Heart left ventricle (tissue), 16 donors: Measurements from ENCODE around the gene ARHGEF6. TPM values are rescaled to one million over a fixed set of nuclear protein-coding genes. Genes with fewer than 3 reads are reported as not detected.

ENCODE experiments used
- ATAC-seq, 4 donors: fragments of 200-7000 bp; cut with Tn5 transposase; one replicate each; pipeline ENCODE4 v1.9.1; 2020 to 2022; ENCODE audit warnings: moderate library complexity in 4 of 4, mild to moderate bottlenecking in 3 of 4, moderate number of reproducible peaks in 1 of 4
- DNase-seq, 5 donors: peaks; one replicate each; pipeline ENCODE4 v3.0.0-alpha.2; 2020
- H3K27ac ChIP-seq, 12 donors: fragments of 200-600 bp; sonication (generic) in 4 of 12; one replicate each; pipeline versions ENCODE4 v1.5.0 to v1.8.0; 2016 to 2022; ENCODE audit warnings: mild to moderate bottlenecking in 2 of 12
- H3K27me3 ChIP-seq, 9 donors: fragments of 200-600 bp; sonication (generic) in 2 of 9; one replicate each; pipeline versions ENCODE4 v1.5.1 to v1.8.0; 2016 to 2022; ENCODE audit warnings: mild to moderate bottlenecking in 3 of 9
- H3K36me3 ChIP-seq, 9 donors: fragments of 200-600 bp; sonication (generic) in 2 of 9; one replicate each; pipeline versions ENCODE4 v1.5.0 to v1.8.0; 2018 to 2022; ENCODE audit warnings: mild to moderate bottlenecking in 2 of 9
- H3K4me1 ChIP-seq, 12 donors: fragments of 200-600 bp; sonication (generic) in 4 of 12; one replicate each; pipeline versions ENCODE4 v1.5.0 to v1.8.0; 2016 to 2022; ENCODE audit warnings: mild to moderate bottlenecking in 3 of 12
- H3K4me3 ChIP-seq, 12 donors: fragments of 200-600 bp; sonication (generic) in 4 of 12; one replicate each; pipeline versions ENCODE4 v1.5.0 to v1.8.0; 2017 to 2022; ENCODE audit warnings: mild to moderate bottlenecking in 9 of 12, moderate library complexity in 4 of 12
- H3K9me3 ChIP-seq, 12 donors: fragments of 200-600 bp; sonication (generic) in 4 of 12; one replicate each; pipeline versions ENCODE4 v1.5.0 to v1.8.0; 2016 to 2022; ENCODE audit warnings: mild to moderate bottlenecking in 1 of 12
- CTCF ChIP-seq, 12 donors: fragments of 200-600 bp; sonication (generic) in 4 of 12; IDR thresholded peaks; one replicate each; pipeline versions ENCODE4 v1.5.0 to v1.8.0; 2018 to 2022; ENCODE audit warnings: antibody characterized with exemption in 12 of 12, mild to moderate bottlenecking in 5 of 12
- POLR2A ChIP-seq, 2 donors: fragments of 450-650 bp; IDR thresholded peaks; one replicate each; pipeline ENCODE4 v1.6.1; 2017; ENCODE audit warnings: antibody characterized with exemption in 2 of 2, mild to moderate bottlenecking in 2 of 2, moderate library complexity in 2 of 2
- WGBS, 4 donors: extraction: QIAGEN DNeasy Blood & Tissue Kit in 2 of 4; methylation state at CpG; one replicate each; pipeline versions ENCODE4 v1.1.5 to v1.1.7; 2013 to 2018; 5-methylcytosine and 5-hydroxymethylcytosine counted together
- intact Hi-C, 10 donors: fragments of 100-400 bp; cut with DNase I; formaldehyde crosslinking; loops; one replicate each; pipeline versions ENCODE4 v1.11.1 to v1.14.2; 2022
- polyA plus RNA-seq, 2 donors: library from polyadenylated mRNA; stranded (reverse); fragments of 200-250 nt; gene quantifications; one replicate each; pipeline ENCODE4 v1.2.3, GENCODE V29; 2013
- total RNA-seq, 9 donors: library from RNA; depleted of rRNA in 2 of 9; stranded (reverse); fragments of >200 nt in 2 of 9; fragmentation: NEBNext Ultra II Directional in 3 of 9; extraction: Animal tissue kit (Norgen Biotek cat#: 25700) in 3 of 9; gene quantifications; one replicate each; pipeline versions ENCODE4 v1.1.0 to v1.2.4, GENCODE V29; 2016 to 2023
- donor health status: ischemic (EF 13 %, LVEDD 7.1; RV severe dilation, severe dysfunction).
- donor health status: healthy with polysubstance abuse.
- donor health status: DM: no; HTN: yes; CAD: no.
- donor health status: DM: no; HTN: no; CAD: no.
- donor health status: ischemic (EF 25% LVEDD 6.9; RV normal size, moderate dysfunction).
- donor health status: ischemic (EF 25% LVEDD 5.7; RV mildly dilated, moderate dysfunction).
- donor health status: healthy.
- donor health status: DM: yes; HTN: yes; CAD: no.
- donor health status: ischemic (EF 35%, LVEDD 5.7; RV mildly dilated, moderate dysfunction).
- donor health status: nonischemic (EF 11% LVEDD 7.7; RV severe dilation, severe dysfunction).
- donor health status: DM: yes; HTN: yes; CAD: no.
- donor health status: PGD.
- donor health status: ischemic (EF 29% LVEDD 5.4; RV normal size, mild dysfunction).
- donor health status: nonischemic (EF 23%, LVEDD 6.1; RV moderate dilation, normal function).

ARHGEF6 gene
- total and polyA plus RNA-seq, 11 donors, result 15.2 to 74.7 (median 55.7) TPM

- ATAC-seq, result no peak
- no peak for DNase-seq
- Histone ChIP-seq H3K4me3 (no peak overlapping the region), H3K27ac (no peak overlapping the region), H3K27me3 (peaks cover 0 to 12% (median 0%) of the 10 kb centered on the region in 9 donors), H3K9me3 (no peaks in the 10 kb centered on the region), H3K4me1 (no peaks in the 10 kb centered on the region), H3K36me3 (no peaks in the 10 kb centered on the region)
- TF ChIP-seq CTCF (IDR thresholded peaks at IDR 0.05) (no peak), POLR2A (IDR thresholded peaks at IDR 0.05) (no peak)
- intact Hi-C loops, result no loop called here
- WGBS, 4 donors, result 51 to 57% (median 55%) methylated on average over 6 of the region's 6 CpGs
Observed at GRCh38 chrX:136629084-136629750, 151.5 kb downstream of the ARHGEF6 start.

- TF ChIP-seq CTCF (IDR thresholded peaks at IDR 0.05) (no peak), POLR2A (IDR thresholded peaks at IDR 0.05) (no peak)
Observed at GRCh38 chrX:136627409-136627808, 153.3 kb downstream of the ARHGEF6 start.

GRCh38 chrX:136626891-136627290 lies 153.8 kb downstream of the ARHGEF6 start:
- ATAC-seq, result no peak
- 38 to 77% (median 65%) methylated on average over 1 of the region's 1 CpG for WGBS, 4 donors
- intact Hi-C loops, result no loop called here

More at GRCh38 chrX:136627409-136627808, 153.3 kb downstream of the ARHGEF6 start:
- intact Hi-C loops, result no loop called here
- Histone ChIP-seq H3K27me3 (peaks cover 0 to 14% (median 0%) of the 10 kb centered on the region in 9 donors), H3K4me3 (no peak overlapping the region), H3K4me1 (no peaks in the 10 kb centered on the region), H3K27ac (no peak overlapping the region), H3K9me3 (no peaks in the 10 kb centered on the region), H3K36me3 (no peaks in the 10 kb centered on the region)
- WGBS, 4 donors, result 73 to 80% (median 76%) methylated on average over 4 of the region's 4 CpGs
- ATAC-seq, result no peak
- no peak for DNase-seq

GRCh38 chrX:136626237-136626636 lies 154.5 kb downstream of the ARHGEF6 start:
- TF ChIP-seq POLR2A (IDR thresholded peaks at IDR 0.05) (no peak), CTCF (IDR thresholded peaks at IDR 0.05) (no peak)
- no peak overlapping the region for H3K27ac ChIP-seq
- intact Hi-C loops, result no loop called here
- H3K4me3 ChIP-seq, result no peak overlapping the region
- no peak for ATAC-seq
- peaks cover 0 to 11% (median 0%) of the 10 kb centered on the region in 9 donors for H3K27me3 ChIP-seq
- no peaks in the 10 kb centered on the region for H3K36me3 ChIP-seq
- H3K4me1 ChIP-seq, result no peaks in the 10 kb centered on the region
- no peak for DNase-seq
- WGBS, 4 donors, result 45 to 92% (median 72%) methylated on average over 2 of the region's 2 CpGs
- H3K9me3 ChIP-seq, result no peaks in the 10 kb centered on the region

More at GRCh38 chrX:136626891-136627290, 153.8 kb downstream of the ARHGEF6 start:
- Histone ChIP-seq H3K27me3 (peaks cover 0 to 11% (median 0%) of the 10 kb centered on the region in 9 donors), H3K27ac (no peak overlapping the region), H3K9me3 (no peaks in the 10 kb centered on the region), H3K36me3 (no peaks in the 10 kb centered on the region), H3K4me1 (no peaks in the 10 kb centered on the region), H3K4me3 (no peak overlapping the region)
- DNase-seq, result no peak
- TF ChIP-seq POLR2A (IDR thresholded peaks at IDR 0.05), result no peak
- TF ChIP-seq CTCF (IDR thresholded peaks at IDR 0.05), result no peak
